Measurements from ENCODE around the gene RAD23A.

The RAD23A gene

DNA sequence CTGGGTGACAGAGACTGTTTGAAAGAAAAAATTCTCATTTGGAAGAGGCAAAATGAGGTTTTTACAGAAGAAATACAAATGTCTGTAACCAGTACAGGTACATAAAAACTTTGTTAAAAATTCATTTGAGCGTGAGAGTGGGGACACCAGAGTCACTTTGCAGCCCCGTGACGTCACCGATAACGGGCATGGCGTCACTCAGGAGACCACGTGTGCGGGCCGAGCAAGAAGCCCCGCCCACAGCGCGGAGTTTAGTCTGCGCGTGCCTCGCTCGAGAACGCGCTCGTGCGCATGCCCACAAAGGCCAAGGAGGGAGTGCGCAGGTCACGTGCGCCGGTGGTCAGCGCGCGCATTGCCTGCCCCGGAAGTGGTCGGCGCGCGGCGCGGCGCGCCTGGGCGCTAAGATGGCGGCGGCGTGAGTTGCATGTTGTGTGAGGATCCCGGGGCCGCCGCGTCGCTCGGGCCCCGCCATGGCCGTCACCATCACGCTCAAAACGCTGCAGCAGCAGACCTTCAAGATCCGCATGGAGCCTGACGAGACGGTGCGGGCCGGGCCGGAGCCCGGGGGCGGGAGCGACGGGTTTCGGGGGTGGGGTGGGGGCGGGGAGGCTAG, at the start of gene RAD23A:
TSS of gene RAD23A (plus strand) at position 384 of the 613 bp plus-strand sequence. CDS start at position 471, 87 bp downstream.
- TF ChIP-seq, protein P1, sequence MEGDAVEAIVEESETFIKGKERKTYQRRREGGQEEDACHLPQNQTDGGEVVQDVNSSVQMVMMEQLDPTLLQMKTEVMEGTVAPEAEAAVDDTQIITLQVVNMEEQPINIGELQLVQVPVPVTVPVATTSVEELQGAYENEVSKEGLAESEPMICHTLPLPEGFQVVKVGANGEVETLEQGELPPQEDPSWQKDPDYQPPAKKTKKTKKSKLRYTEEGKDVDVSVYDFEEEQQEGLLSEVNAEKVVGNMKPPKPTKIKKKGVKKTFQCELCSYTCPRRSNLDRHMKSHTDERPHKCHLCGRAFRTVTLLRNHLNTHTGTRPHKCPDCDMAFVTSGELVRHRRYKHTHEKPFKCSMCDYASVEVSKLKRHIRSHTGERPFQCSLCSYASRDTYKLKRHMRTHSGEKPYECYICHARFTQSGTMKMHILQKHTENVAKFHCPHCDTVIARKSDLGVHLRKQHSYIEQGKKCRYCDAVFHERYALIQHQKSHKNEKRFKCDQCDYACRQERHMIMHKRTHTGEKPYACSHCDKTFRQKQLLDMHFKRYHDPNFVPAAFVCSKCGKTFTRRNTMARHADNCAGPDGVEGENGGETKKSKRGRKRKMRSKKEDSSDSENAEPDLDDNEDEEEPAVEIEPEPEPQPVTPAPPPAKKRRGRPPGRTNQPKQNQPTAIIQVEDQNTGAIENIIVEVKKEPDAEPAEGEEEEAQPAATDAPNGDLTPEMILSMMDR (IDR thresholded peaks at IDR 0.05) = no peak

DNA sequence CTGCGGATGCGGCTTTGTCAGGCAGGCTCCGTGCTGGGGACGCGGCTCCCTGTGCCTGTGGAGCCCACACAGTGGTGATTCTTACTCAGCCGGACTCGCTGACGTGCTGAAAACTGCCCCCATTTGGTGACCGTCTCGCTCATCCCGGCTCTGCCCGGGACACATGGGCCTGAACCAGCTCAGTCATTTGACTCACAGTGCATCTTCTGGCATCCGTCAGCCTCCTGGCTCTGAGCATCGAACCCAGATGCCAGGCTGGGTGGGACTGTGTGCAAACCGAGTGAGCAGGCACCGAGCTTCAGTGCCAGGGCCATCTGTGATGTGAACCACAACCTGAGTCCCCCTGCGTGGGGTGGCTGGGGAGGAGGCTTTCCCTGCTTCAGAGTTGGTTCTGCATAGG, 49.2 kb upstream of the RAD23A start:
- TF ChIP-seq, protein P1 (IDR thresholded peaks at IDR 0.05) = no peak

DNA sequence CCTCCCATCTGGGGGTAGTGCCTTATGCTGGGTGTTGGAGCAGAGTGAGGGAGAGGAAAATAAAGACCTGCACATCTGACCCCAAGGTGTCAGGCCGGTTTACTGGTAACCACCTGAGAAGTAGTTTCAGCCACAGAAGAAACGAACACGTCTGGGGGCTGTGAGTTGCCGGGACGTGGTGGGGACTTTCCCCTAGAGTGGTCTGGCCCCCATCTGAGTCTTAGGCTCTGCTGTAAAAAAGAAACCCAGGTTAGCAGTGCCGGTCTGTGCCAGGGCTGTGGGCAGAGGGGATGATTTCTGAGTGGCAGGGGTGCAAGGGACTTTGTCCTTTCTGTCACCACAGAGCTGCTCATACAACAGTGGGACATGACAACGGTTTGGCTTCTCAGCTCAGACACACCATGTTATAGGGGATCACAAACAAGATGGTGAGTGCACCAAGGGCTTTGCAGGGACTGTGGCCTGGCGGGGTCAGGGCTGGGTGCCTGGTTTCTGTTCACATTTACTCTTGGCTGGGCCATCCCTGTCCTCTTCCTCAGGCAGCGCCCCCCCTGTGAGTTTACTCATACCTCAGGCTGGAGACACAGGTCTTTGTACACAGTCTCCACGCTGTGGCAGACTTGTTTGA, 45.7 kb upstream of the RAD23A start:
- TF ChIP-seq, protein P1 (IDR thresholded peaks at IDR 0.05) = no peak

DNA sequence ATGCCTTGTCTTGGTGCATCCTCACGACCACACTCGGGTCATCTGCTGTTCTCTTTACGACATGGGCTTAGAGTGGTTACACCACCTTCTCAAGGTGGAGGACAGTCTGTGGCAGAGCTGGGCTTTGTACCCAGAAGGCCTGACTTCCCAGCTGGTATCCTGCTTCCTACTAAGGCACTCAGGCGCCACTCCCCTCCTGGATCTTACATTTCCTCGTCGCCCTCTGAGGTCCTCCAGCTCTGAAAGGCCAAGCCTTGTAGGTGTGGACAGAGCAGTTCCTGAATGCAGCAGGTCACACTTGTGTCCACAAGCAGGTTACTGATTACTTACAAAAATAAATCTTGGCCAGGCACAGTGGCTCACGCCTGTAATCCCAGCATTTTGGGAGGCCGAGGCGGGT, 38.5 kb upstream of the RAD23A start:
- TF ChIP-seq, protein P1 (IDR thresholded peaks at IDR 0.05) = no peak

DNA sequence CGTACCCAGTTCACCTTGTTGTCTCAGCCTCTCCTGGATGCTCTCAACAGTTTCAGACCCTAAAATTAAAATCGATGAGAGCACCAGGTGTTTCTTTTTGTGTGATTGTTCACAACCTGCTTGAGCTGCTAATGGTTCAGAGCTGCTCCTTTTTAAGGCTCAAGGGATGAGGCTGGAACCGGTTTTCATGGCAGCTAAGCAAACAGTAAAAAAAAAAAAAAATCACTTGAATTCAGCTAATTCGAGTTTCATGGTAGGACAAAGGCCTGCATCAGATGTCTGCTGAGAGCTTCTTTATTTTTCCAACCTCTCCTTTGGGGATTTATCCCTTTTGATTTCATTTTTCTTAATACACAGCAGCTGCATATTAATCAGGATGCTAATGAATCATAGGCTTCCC, 33.1 kb upstream of the RAD23A start:
- TF ChIP-seq, protein P1 (IDR thresholded peaks at IDR 0.05) = no peak

DNA sequence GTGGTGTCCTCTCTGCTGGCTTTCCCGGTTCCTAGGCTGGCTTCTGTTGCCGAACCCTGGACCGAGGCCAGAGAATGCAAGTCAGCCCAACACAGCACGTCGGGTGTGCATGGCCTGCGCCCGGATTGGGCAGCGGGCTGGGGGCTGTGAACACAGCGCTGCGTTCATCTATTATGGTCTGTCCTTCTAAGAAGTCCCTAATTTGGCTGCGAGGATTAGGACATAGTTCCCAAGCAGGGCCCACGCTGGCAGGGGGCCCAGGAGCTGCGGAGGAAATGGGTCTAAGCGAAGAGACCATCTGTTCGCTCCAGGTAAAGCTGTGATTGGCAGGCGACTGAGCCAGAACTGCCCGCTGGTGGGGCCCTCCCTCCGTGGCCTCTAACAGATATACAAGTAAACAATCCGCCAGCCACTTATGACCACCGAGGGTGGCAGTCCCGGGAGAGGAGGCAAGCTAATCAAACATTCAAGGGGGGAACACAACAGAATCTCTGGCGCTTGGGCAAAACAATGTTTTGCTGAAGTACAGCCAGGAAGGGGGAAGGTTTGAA, 32.6 kb upstream of the RAD23A start:
- TF ChIP-seq, protein P1 (IDR thresholded peaks at IDR 0.05) = no peak

DNA sequence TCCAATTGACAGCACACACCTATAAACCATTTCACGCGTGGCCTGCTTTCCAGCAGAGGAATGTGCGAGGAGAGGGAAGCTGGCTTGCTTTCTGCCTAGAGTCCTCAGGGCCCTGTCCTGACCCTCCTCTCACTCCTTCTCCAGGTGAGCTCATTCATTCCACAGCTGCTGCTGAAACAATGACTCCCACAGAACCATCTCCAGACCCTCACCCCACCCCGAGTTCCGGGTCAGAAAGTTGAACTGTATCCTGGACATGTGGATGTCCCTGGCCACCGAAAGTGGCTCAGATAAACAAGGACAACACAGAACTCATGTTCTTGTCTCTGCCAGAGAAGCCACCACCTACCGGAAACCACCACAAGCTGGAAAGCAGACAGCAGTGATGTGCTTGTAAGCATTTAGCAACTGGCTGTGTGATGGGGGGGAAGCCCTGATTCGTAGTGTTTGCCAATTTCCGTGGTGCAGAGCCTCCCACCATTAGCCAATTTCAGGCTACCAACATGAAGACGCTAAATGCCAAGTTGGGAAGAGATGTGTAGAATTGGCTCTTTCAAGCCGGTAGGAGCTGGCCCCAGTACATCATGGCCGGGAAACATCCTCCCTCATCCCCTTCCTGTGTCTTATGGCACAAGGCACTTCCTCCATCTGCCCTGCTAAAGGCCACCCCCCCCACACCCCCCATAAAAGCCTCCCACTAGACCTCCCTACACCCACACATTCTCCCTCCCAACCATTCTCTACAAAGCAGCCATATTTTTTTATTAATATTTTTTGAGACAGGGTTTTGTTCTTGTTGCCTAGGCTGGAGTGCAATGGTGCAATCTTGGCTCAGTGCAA, 31.6 kb upstream of the RAD23A start:
- TF ChIP-seq, protein P1 (IDR thresholded peaks at IDR 0.05) = no peak

Measured in LNCAP (cell line).